Liver (tissue), 9 donors: ENCODE results near the gene PRMT7. TPM values are rescaled to one million over a fixed set of nuclear protein-coding genes. Genes with fewer than 3 reads are reported as not detected.

ENCODE experiments used
- DNase-seq: peaks from one replicate; pipeline ENCODE4 v3.0.0-alpha.2; 2017; ENCODE audit warnings: low spot score
- H3K27ac ChIP-seq, 2 donors: one replicate each; pipeline ENCODE4 v1.7.0; 2013; ENCODE audit warnings: inconsistent platforms in 2 of 2, low read length in 2 of 2, control low read depth in 1 of 2, low read depth in 1 of 2, mild to moderate bottlenecking in 1 of 2
- H3K27me3 ChIP-seq, 4 donors: one replicate each; pipeline versions ENCODE4 v1.6.1 to v1.7.0; 2013; ENCODE audit warnings: low read length in 3 of 4, inconsistent platforms in 1 of 4, mild to moderate bottlenecking in 1 of 4, moderate library complexity in 1 of 4; ENCODE audit not compliant: control insufficient read depth in 4 of 4, insufficient read depth in 4 of 4
- H3K36me3 ChIP-seq, 4 donors: one replicate each; pipeline versions ENCODE4 v1.6.1 to v1.7.0; 2013; ENCODE audit warnings: low read length in 3 of 4, mild to moderate bottlenecking in 3 of 4, low read depth in 1 of 4, moderate library complexity in 1 of 4; ENCODE audit not compliant: control insufficient read depth in 4 of 4, insufficient read depth in 3 of 4
- H3K4me1 ChIP-seq, 4 donors: one replicate each; pipeline versions ENCODE4 v1.6.1 to v1.7.0; 2013; ENCODE audit warnings: low read length in 3 of 4, mild to moderate bottlenecking in 3 of 4, moderate library complexity in 1 of 4; ENCODE audit not compliant: control insufficient read depth in 4 of 4, insufficient read depth in 4 of 4
- H3K4me3 ChIP-seq, 3 donors: one replicate each; pipeline versions ENCODE4 v1.6.1 to v1.7.0; 2013; ENCODE audit warnings: low read length in 3 of 3, control low read depth in 1 of 3, low read depth in 1 of 3, mild to moderate bottlenecking in 1 of 3
- H3K9ac ChIP-seq, 2 donors: one replicate each; pipeline ENCODE4 v1.7.0; 2013; ENCODE audit warnings: low read length in 2 of 2, mild to moderate bottlenecking in 2 of 2, moderate library complexity in 2 of 2, control low read depth in 1 of 2, low read depth in 1 of 2
- H3K9me3 ChIP-seq, 4 donors: one replicate each; pipeline versions ENCODE4 v1.6.1 to v1.7.0; 2013; ENCODE audit warnings: low read length in 3 of 4; ENCODE audit not compliant: control insufficient read depth in 4 of 4
- CTCF ChIP-seq: fragments of 150-350 bp; IDR thresholded peaks from 2 replicates; pipeline ENCODE4 v1.5.1; 2017; ENCODE audit warnings: improper control_type of control experiment, low read depth, low read length; ENCODE audit not compliant: missing input control
- EGR1 ChIP-seq, 2 donors: IDR thresholded peaks; 2 replicates each; pipeline ENCODE4 v1.6.1; 2016 to 2018; ENCODE audit warnings: antibody characterized with exemption in 2 of 2, low read depth in 2 of 2
- FOXA2 ChIP-seq: IDR thresholded peaks from 2 replicates; pipeline ENCODE4 v1.6.1; 2016; ENCODE audit warnings: antibody characterized with exemption
- GABPA ChIP-seq, 2 donors: IDR thresholded peaks in 1 of 2; conservative IDR thresholded peaks in 1 of 2; 2 replicates each; pipeline ENCODE4 v1.6.1; 2016; ENCODE audit warnings: antibody characterized with exemption in 2 of 2, mild to moderate bottlenecking in 1 of 2, moderate library complexity in 1 of 2
- HNF4A ChIP-seq, 2 donors: conservative IDR thresholded peaks; 2 replicates each; pipeline ENCODE4 v1.6.1; 2016; ENCODE audit warnings: antibody characterized with exemption in 2 of 2, mild to moderate bottlenecking in 2 of 2
- HNF4G ChIP-seq: IDR thresholded peaks from 2 replicates; pipeline ENCODE4 v1.6.1; 2016; ENCODE audit warnings: antibody characterized with exemption
- JUND ChIP-seq, 2 donors: IDR thresholded peaks; 2 replicates each; pipeline ENCODE4 v1.6.1; 2016; ENCODE audit warnings: antibody characterized with exemption in 2 of 2
- MAX ChIP-seq: IDR thresholded peaks from 2 replicates; pipeline ENCODE4 v1.6.1; 2016; ENCODE audit warnings: antibody characterized with exemption
- NR2F2 ChIP-seq: IDR thresholded peaks from 2 replicates; pipeline ENCODE4 v1.6.1; 2016; ENCODE audit warnings: antibody characterized with exemption
- RAD21 ChIP-seq, 2 donors: IDR thresholded peaks; 2 replicates each; pipeline ENCODE4 v1.6.1; 2016; ENCODE audit warnings: antibody characterized with exemption in 2 of 2, mild to moderate bottlenecking in 2 of 2
- REST ChIP-seq: IDR thresholded peaks from 2 replicates; pipeline ENCODE4 v1.6.1; 2016; ENCODE audit warnings: antibody characterized with exemption, mild to moderate bottlenecking
- RXRA ChIP-seq, 2 donors: IDR thresholded peaks; 2 replicates each; pipeline ENCODE4 v1.6.1; 2017 to 2018; ENCODE audit warnings: antibody characterized with exemption in 2 of 2, mild to moderate bottlenecking in 1 of 2
- SP1 ChIP-seq: IDR thresholded peaks from 2 replicates; pipeline ENCODE4 v1.6.1; 2018; ENCODE audit warnings: antibody characterized with exemption, mild to moderate bottlenecking
- TAF1 ChIP-seq: conservative IDR thresholded peaks from 2 replicates; pipeline ENCODE4 v1.6.1; 2016; ENCODE audit warnings: antibody characterized with exemption, mild to moderate bottlenecking
- WGBS: extraction: QIAGEN DNeasy Blood & Tissue Kit; methylation state at CpG from one replicate; pipeline ENCODE4 v1.1.7; 2013; 5-methylcytosine and 5-hydroxymethylcytosine counted together
- polyA plus RNA-seq, 2 donors: library from polyadenylated mRNA; stranded (reverse) in 1 of 2; unstranded in 1 of 2; fragments of 200-250 nt in 1 of 2; fragments of >200 nt in 1 of 2; fragmentation: Nextera tagmentation in 1 of 2; extraction: Ambion mirVana in 1 of 2; gene quantifications; one replicate each; pipeline versions ENCODE4 v1.2.1 to v1.2.3, GENCODE V29; 2013 to 2015
- total RNA-seq, 2 donors: library from RNA; depleted of rRNA; stranded (reverse); fragments of >200 nt; gene quantifications; one replicate each; pipeline ENCODE4 v1.2.3, GENCODE V29; 2014
- TF ChIP-seq, protein P1 (sequence below): IDR thresholded peaks from 2 replicates; pipeline ENCODE4 v1.6.1; 2016; ENCODE audit warnings: antibody characterized with exemption
- TF ChIP-seq, protein P2 (sequence below): IDR thresholded peaks from 2 replicates; pipeline ENCODE4 v1.6.1; 2016; ENCODE audit warnings: antibody characterized with exemption
- donor health status: healthy.
- donor health status: healthy.
- donor health status: healthy.
- donor health status: healthy.
- donor health status: healthy.

The PRMT7 gene
- total and polyA plus RNA-seq, 4 donors: 10.7 to 31.5 (median 17.5) TPM

DNA sequence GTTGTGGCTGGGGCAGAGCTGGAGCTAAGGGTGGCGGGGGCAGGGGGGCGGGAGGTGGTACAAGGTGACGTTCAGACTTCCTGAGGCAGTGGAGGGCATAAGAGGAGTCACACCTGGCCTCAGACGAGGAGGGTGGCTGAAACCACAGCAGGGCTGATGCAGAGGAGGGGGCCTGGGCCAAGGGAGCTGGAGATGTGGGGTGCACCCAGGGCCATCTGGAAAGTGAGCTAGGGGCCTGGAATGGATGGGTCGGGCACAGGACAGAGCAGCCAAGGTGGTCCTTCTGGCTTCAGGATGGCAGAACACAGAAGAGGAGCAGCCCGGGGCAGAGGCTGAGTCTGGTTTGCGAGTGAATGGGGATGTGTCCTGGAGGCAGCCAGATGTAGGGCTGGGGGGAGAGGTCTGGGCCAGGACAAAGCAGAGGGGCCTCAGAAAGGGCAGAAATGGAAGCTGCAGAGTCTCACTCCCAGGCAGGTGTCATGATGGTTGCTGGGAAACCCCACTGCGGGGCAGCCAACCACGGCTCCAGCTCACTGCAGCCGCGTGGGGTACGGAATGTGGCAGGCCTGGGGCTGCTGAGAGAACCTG, 57.6 kb downstream of the PRMT7 start (continued):
- no peak for TF ChIP-seq GABPA (IDR thresholded peaks at IDR 0.05 in 1 of 2, conservative IDR thresholded peaks at IDR 0.05 in 1 of 2)
- TF ChIP-seq HNF4G: no peak
- TF ChIP-seq RAD21 (IDR thresholded peaks at IDR 0.05): no peak
- TF ChIP-seq EGR1 (IDR thresholded peaks at IDR 0.05; ENCODE audit: low read depth in 2 of 2): no peak

GRCh38 chr16:68369168-68369567, 58.3 kb downstream of the PRMT7 start:
- TF ChIP-seq RXRA (IDR thresholded peaks at IDR 0.05) (no peak), HNF4A (conservative IDR thresholded peaks at IDR 0.05) (no peak), NR2F2 (no peak), TAF1 (no peak), FOXA2 (no peak), MAX (no peak)
- H3K27ac ChIP-seq: no peak overlapping the region
- no peaks in the 10 kb centered on the region for H3K9me3 ChIP-seq
- no peak overlapping the region for H3K9ac ChIP-seq
- H3K4me3 ChIP-seq: no peak overlapping the region
- no peaks in the 10 kb centered on the region for H3K27me3 ChIP-seq
- DNase-seq: no peak
- peaks cover 0 to 6% (median 4%) of the 10 kb centered on the region in 4 donors for H3K4me1 ChIP-seq
- no peaks in the 10 kb centered on the region for H3K36me3 ChIP-seq
- WGBS: 89% methylated on average over 4 of the region's 4 CpGs

- Histone ChIP-seq H3K27me3 (no peaks in the 10 kb centered on the region), H3K9me3 (no peaks in the 10 kb centered on the region), H3K9ac (no peak overlapping the region), H3K4me3 (no peak overlapping the region), H3K36me3 (no peaks in the 10 kb centered on the region), H3K27ac (no peak overlapping the region), H3K4me1 (peaks cover 0 to 6% (median 4%) of the 10 kb centered on the region in 4 donors)
- WGBS: 82% methylated on average over 23 of the region's 23 CpGs
- no peak for DNase-seq
- no peak for TF ChIP-seq FOXA2
- TF ChIP-seq, protein P1, sequence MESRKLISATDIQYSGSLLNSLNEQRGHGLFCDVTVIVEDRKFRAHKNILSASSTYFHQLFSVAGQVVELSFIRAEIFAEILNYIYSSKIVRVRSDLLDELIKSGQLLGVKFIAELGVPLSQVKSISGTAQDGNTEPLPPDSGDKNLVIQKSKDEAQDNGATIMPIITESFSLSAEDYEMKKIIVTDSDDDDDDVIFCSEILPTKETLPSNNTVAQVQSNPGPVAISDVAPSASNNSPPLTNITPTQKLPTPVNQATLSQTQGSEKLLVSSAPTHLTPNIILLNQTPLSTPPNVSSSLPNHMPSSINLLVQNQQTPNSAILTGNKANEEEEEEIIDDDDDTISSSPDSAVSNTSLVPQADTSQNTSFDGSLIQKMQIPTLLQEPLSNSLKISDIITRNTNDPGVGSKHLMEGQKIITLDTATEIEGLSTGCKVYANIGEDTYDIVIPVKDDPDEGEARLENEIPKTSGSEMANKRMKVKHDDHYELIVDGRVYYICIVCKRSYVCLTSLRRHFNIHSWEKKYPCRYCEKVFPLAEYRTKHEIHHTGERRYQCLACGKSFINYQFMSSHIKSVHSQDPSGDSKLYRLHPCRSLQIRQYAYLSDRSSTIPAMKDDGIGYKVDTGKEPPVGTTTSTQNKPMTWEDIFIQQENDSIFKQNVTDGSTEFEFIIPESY: no peak
- no peak for TF ChIP-seq JUND (IDR thresholded peaks at IDR 0.05)
- no peak for TF ChIP-seq HNF4A (conservative IDR thresholded peaks at IDR 0.05)
- no peak for TF ChIP-seq EGR1 (IDR thresholded peaks at IDR 0.05; ENCODE audit: low read depth in 2 of 2)
- TF ChIP-seq TAF1: no peak
- no peak for TF ChIP-seq CTCF
- TF ChIP-seq, protein P2, sequence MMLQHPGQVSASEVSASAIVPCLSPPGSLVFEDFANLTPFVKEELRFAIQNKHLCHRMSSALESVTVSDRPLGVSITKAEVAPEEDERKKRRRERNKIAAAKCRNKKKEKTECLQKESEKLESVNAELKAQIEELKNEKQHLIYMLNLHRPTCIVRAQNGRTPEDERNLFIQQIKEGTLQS: no peak
- no peak for TF ChIP-seq REST
- no peak for TF ChIP-seq MAX
- no peak for TF ChIP-seq SP1
Observed at GRCh38 chr16:68369697-68370580, 59.1 kb downstream of the PRMT7 start.
